ENCODE results near the gene RAF1.

GRCh38 chr3:12632523-12632922 lies 31.4 kb downstream of the RAF1 start:
- TF ChIP-seq CTCF (IDR thresholded peaks at IDR 0.05; ENCODE audit: extremely low read depth in 1 of 2, insufficient read depth in 1 of 2, low read depth in 1 of 2, low read length in 2 of 2): no peak
- TF ChIP-seq EZH2 (IDR thresholded peaks at IDR 0.05; ENCODE audit: borderline replicate concordance, low read depth, low read length, severe bottlenecking): no peak
- no peak for TF ChIP-seq POLR2A (IDR thresholded peaks at IDR 0.05; ENCODE audit: low read depth, low read length)
- no peak for TF ChIP-seq POLR2AphosphoS5 (IDR thresholded peaks at IDR 0.05; ENCODE audit: insufficient read depth, low read depth, low read length)

All from endothelial cell of umbilical vein (primary cell).